Loucy (cell line): Measurements from ENCODE around the gene LRRC26.

Source experiments
- H2AFZ ChIP-seq: fragments of 200-600 bp; sonication (generic); 2 replicates; pipeline ENCODE4 v1.6.0; 2016; ENCODE audit warnings: antibody characterized with exemption, mild to moderate bottlenecking, low read length, moderate library complexity
- H3F3A ChIP-seq: fragments of 200-600 bp; 2 replicates; pipeline ENCODE4 v1.6.0; 2016; ENCODE audit warnings: antibody characterized with exemption, low read depth, mild to moderate bottlenecking
- H3K27me3 ChIP-seq: fragments of 200-600 bp; sonication (generic); 2 replicates; pipeline ENCODE4 v1.6.1; 2014; ENCODE audit warnings: low read length, mild to moderate bottlenecking; ENCODE audit not compliant: insufficient read depth, poor library complexity, severe bottlenecking
- H3K36me3 ChIP-seq: fragments of 200-600 bp; sonication (generic); 2 replicates; pipeline ENCODE4 v1.6.1; 2016; ENCODE audit warnings: low read length; ENCODE audit not compliant: insufficient read depth
- H3K4me1 ChIP-seq: fragments of 200-600 bp; sonication (generic); 2 replicates; pipeline ENCODE4 v1.5.1; 2014; ENCODE audit warnings: low read length, mild to moderate bottlenecking; ENCODE audit not compliant: insufficient read depth, poor library complexity, severe bottlenecking
- H3K4me2 ChIP-seq: fragments of 200-600 bp; sonication (generic); 2 replicates; pipeline ENCODE4 v1.6.0; 2014; ENCODE audit warnings: antibody characterized with exemption, low read length, low read depth, mild to moderate bottlenecking; ENCODE audit not compliant: poor library complexity, severe bottlenecking
- H3K4me3 ChIP-seq: fragments of 200-600 bp; sonication (generic); 2 replicates; pipeline ENCODE4 v1.5.1; 2014; ENCODE audit warnings: low read length, mild to moderate bottlenecking, mixed read lengths; ENCODE audit not compliant: poor library complexity, severe bottlenecking
- H3K79me2 ChIP-seq: fragments of 200-600 bp; sonication (generic); 2 replicates; pipeline ENCODE4 v1.6.1; 2014; ENCODE audit warnings: low read length; ENCODE audit not compliant: insufficient read depth
- H3K9ac ChIP-seq: fragments of 200-600 bp; sonication (generic); 2 replicates; pipeline ENCODE4 v1.6.0; 2014; ENCODE audit warnings: mild to moderate bottlenecking, low read depth, low read length, moderate library complexity; ENCODE audit not compliant: poor library complexity, severe bottlenecking
- H3K9me2 ChIP-seq: fragments of 200-600 bp; sonication (generic); replicated peaks from 2 replicates; pipeline ENCODE4 v1.6.1; 2016; ENCODE audit warnings: low read depth, low read length, mixed read lengths
- H3K9me3 ChIP-seq: fragments of 200-600 bp; sonication (generic); 2 replicates; pipeline ENCODE4 v1.6.1; 2014; ENCODE audit warnings: mild to moderate bottlenecking, antibody characterized with exemption, low read length, low read depth; ENCODE audit not compliant: insufficient read depth
- H4K20me1 ChIP-seq: fragments of 200-600 bp; sonication (generic); 2 replicates; pipeline ENCODE4 v1.6.0; 2014; ENCODE audit warnings: antibody characterized with exemption, low read length, mild to moderate bottlenecking; ENCODE audit not compliant: insufficient read depth, poor library complexity, severe bottlenecking
- EZH2phosphoT487 ChIP-seq: fragments of 200-600 bp; IDR thresholded peaks from 2 replicates; pipeline ENCODE4 v1.6.1; 2018; ENCODE audit warnings: antibody characterized with exemption, mild to moderate bottlenecking, moderate library complexity, borderline replicate concordance
- TF ChIP-seq, protein P1 (sequence below): fragments of 200-600 bp; sonication (generic); conservative IDR thresholded peaks from 2 replicates; pipeline ENCODE4 v1.5.1; 2014; ENCODE audit warnings: mild to moderate bottlenecking, antibody characterized with exemption, low read length

Gene LRRC26

DNA sequence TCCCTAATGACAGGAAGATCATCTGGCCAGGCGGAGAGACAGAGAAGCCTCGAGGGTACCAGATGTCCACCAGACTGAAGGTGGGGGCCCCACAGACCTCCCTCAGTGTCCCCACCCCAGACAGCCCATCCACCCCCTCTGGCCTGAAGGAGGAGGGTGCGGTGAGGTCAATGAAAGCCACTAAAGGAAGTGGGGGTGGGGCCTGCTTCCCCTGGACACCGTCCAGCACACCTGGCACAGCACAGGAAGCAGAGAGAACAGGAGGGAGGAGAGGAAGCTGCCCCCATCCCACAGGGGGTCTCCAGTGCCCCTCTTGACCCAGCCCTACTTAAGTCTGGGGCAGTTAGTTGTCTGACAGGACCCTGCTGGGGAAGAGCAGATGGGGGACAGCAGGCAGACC, 11.2 kb downstream of the LRRC26 start:
- Histone ChIP-seq H3K79me2 (no peaks in the 10 kb centered on the region), H3K9me2 (no peaks in the 10 kb centered on the region), H3K9ac (peak overlapping the region; percentile 54), H3K9me3 (no peaks in the 10 kb centered on the region), H3K36me3 (no peaks in the 10 kb centered on the region), H3K4me2 (peak overlapping the region; percentile 84), H3K4me1 (peaks cover 28% of the 10 kb centered on the region), H3K4me3 (peak overlapping the region; percentile 55), H3K27me3 (no peaks in the 10 kb centered on the region), H4K20me1 (no peaks in the 10 kb centered on the region), H3F3A (no peaks in the 10 kb centered on the region), H2AFZ (0 out of 2 replicates have a peak overlapping the region, but pooled peaks have one; percentile 3)
- TF ChIP-seq, protein P1, sequence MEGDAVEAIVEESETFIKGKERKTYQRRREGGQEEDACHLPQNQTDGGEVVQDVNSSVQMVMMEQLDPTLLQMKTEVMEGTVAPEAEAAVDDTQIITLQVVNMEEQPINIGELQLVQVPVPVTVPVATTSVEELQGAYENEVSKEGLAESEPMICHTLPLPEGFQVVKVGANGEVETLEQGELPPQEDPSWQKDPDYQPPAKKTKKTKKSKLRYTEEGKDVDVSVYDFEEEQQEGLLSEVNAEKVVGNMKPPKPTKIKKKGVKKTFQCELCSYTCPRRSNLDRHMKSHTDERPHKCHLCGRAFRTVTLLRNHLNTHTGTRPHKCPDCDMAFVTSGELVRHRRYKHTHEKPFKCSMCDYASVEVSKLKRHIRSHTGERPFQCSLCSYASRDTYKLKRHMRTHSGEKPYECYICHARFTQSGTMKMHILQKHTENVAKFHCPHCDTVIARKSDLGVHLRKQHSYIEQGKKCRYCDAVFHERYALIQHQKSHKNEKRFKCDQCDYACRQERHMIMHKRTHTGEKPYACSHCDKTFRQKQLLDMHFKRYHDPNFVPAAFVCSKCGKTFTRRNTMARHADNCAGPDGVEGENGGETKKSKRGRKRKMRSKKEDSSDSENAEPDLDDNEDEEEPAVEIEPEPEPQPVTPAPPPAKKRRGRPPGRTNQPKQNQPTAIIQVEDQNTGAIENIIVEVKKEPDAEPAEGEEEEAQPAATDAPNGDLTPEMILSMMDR: no peak
- no peak for TF ChIP-seq EZH2phosphoT487

DNA sequence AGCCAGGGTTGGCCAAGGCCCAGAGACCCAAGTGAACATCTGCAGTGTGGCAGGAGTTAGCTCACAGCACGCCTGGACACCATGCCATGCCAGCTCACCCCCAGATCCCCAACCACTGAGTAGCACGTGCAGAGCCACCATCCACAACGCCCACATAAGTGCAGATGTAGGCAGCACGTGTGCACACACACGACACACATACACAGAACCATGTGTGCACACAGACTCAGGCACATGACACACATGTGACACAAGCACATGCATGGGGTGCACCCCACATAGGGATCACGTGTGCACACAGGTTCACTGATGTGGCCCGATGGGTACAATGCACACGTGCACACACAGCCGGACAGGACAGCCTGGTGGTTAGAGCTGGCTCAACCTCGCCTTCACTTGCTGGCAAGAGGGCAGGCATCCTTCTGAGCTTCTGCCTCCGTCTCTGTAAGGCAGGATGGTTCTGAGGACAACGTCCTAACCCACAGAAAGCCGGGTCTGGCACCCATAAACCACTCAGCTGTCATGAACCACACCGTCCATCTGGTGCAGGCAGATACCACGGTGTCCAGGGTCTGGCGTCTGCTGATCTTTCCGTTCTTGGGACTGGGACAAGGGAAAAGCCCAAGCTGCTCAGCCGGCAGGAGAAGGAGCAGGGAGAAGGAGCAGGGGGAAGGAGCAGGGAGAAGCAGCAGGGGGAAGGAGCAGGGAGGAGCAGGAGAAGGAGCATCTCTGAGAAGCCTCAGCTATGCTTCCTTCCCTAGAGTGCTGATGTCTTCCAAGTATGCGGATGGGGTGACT, 12.0 kb downstream of the LRRC26 start:
- H3K27me3 ChIP-seq: no peaks in the 10 kb centered on the region
- no peaks in the 10 kb centered on the region for H3K79me2 ChIP-seq
- peaks cover 28% of the 10 kb centered on the region for H3K4me1 ChIP-seq
- H2AFZ ChIP-seq: no peak overlapping the region
- H3F3A ChIP-seq: no peaks in the 10 kb centered on the region
- H3K9me2 ChIP-seq: no peaks in the 10 kb centered on the region
- no peak overlapping the region for H3K9ac ChIP-seq
- H3K4me2 ChIP-seq: peak overlapping the region; percentile 84
- H3K4me3 ChIP-seq: peak overlapping the region; percentile 55
- no peaks in the 10 kb centered on the region for H3K9me3 ChIP-seq
- TF ChIP-seq EZH2phosphoT487: no peak
- TF ChIP-seq, protein P1: no peak
- H4K20me1 ChIP-seq: no peaks in the 10 kb centered on the region
- H3K36me3 ChIP-seq: no peaks in the 10 kb centered on the region

DNA sequence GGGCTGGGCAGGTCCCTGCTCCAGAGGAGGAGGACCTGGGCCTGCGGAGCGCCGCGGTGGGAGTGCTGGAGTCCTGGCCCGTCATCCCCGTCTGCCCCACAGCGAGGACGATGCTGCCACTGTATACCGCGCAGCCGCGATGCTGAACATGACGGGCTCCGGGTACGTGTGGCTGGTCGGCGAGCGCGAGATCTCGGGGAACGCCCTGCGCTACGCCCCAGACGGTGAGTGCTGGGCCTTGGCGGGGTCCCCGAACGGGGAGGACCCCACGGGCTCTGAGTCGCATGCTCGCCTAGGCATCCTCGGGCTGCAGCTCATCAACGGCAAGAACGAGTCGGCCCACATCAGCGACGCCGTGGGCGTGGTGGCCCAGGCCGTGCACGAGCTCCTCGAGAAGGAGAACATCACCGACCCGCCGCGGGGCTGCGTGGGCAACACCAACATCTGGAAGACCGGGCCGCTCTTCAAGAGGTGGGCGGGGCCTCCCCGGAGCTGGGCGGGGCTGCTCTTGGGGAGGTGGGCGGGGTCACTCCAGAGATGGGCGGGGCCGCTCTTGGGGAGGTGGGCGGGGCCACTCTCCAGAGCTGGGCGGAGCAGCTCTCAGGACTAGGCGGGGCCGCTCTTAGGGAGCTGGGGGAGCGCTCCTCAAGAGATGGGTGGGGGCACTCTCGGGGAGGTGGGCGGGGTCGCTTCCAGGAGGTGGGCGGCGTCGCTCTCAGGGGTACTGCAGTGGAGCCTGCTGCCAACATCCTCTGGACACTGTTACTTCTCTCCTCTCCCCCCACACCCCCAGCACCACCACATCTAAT, 13.1 kb downstream of the LRRC26 start:
- Histone ChIP-seq H3K4me1 (peaks cover 28% of the 10 kb centered on the region), H3K9me3 (no peaks in the 10 kb centered on the region), H3K9me2 (no peaks in the 10 kb centered on the region), H3K27me3 (no peaks in the 10 kb centered on the region), H3F3A (no peaks in the 10 kb centered on the region), H3K79me2 (no peaks in the 10 kb centered on the region), H4K20me1 (no peaks in the 10 kb centered on the region), H3K4me3 (no peak overlapping the region), H2AFZ (no peak overlapping the region), H3K9ac (no peak overlapping the region), H3K4me2 (no peak overlapping the region), H3K36me3 (no peaks in the 10 kb centered on the region)
- no peak for TF ChIP-seq EZH2phosphoT487
- TF ChIP-seq, protein P1: no peak
